Osteoblast (primary cell): ENCODE data around the gene MEX3A. TPM values are rescaled to one million over a fixed set of nuclear protein-coding genes. Genes with fewer than 3 reads are reported as not detected.

Experiments
- DNase-seq: peaks from one replicate; pipeline ENCODE4 v3.0.0; 2011; ENCODE audit warnings: low spot score, mixed read lengths; ENCODE audit not compliant: insufficient read length; ENCODE audit errors: missing footprints
- H2AFZ ChIP-seq: 2 replicates; pipeline ENCODE4 v1.6.0; 2011; ENCODE audit warnings: mild to moderate bottlenecking, low read length
- H3K27ac ChIP-seq: 2 replicates; pipeline ENCODE4 v1.5.1; 2011; ENCODE audit warnings: mild to moderate bottlenecking, low read depth, low read length, moderate library complexity
- H3K27me3 ChIP-seq: 2 replicates; pipeline ENCODE4 v1.6.0; 2012; ENCODE audit warnings: mild to moderate bottlenecking, control low read depth, inconsistent platforms, low read length, moderate library complexity; ENCODE audit not compliant: insufficient read depth
- H3K36me3 ChIP-seq: 2 replicates; pipeline ENCODE4 v1.5.1; 2011; ENCODE audit warnings: mild to moderate bottlenecking, low read length, control low read depth, moderate library complexity; ENCODE audit not compliant: insufficient read depth
- H3K4me1 ChIP-seq: 2 replicates; pipeline ENCODE4 v1.5.1; 2011; ENCODE audit warnings: mild to moderate bottlenecking, low read length, control low read depth, moderate library complexity; ENCODE audit not compliant: insufficient read depth
- H3K4me2 ChIP-seq: 2 replicates; pipeline ENCODE4 v1.6.0; 2011; ENCODE audit warnings: mild to moderate bottlenecking, low read length; ENCODE audit not compliant: insufficient read depth
- H3K4me3 ChIP-seq: fragments of 200-600 bp; sonication (generic); 3 replicates; pipeline ENCODE4 v1.5.1; 2012; ENCODE audit warnings: mild to moderate bottlenecking, low read length, inconsistent platforms; ENCODE audit not compliant: insufficient read depth
- H3K79me2 ChIP-seq: 2 replicates; pipeline ENCODE4 v1.6.0; 2012; ENCODE audit warnings: mild to moderate bottlenecking, low read length, control low read depth, inconsistent platforms; ENCODE audit not compliant: insufficient read depth
- H3K9me3 ChIP-seq: 2 replicates; pipeline ENCODE4 v1.5.1; 2011; ENCODE audit warnings: low read depth, low read length, control low read depth
- H4K20me1 ChIP-seq: 2 replicates; pipeline ENCODE4 v1.6.0; 2012; ENCODE audit warnings: mild to moderate bottlenecking, low read length, control low read depth; ENCODE audit not compliant: insufficient read depth
- total RNA-seq: library from RNA; depleted of rRNA; stranded (reverse); fragments of >200 nt; gene quantifications from 2 replicates; pipeline ENCODE4 v1.2.3, GENCODE V29; 2012
- TF ChIP-seq, protein P1 (sequence below): IDR thresholded peaks from 2 replicates; pipeline ENCODE4 v1.5.1; 2011; ENCODE audit warnings: mild to moderate bottlenecking, low read depth, low read length, moderate library complexity; ENCODE audit errors: extremely low read depth

Gene MEX3A
- total RNA-seq, 1 donor: 1.1 TPM

DNA sequence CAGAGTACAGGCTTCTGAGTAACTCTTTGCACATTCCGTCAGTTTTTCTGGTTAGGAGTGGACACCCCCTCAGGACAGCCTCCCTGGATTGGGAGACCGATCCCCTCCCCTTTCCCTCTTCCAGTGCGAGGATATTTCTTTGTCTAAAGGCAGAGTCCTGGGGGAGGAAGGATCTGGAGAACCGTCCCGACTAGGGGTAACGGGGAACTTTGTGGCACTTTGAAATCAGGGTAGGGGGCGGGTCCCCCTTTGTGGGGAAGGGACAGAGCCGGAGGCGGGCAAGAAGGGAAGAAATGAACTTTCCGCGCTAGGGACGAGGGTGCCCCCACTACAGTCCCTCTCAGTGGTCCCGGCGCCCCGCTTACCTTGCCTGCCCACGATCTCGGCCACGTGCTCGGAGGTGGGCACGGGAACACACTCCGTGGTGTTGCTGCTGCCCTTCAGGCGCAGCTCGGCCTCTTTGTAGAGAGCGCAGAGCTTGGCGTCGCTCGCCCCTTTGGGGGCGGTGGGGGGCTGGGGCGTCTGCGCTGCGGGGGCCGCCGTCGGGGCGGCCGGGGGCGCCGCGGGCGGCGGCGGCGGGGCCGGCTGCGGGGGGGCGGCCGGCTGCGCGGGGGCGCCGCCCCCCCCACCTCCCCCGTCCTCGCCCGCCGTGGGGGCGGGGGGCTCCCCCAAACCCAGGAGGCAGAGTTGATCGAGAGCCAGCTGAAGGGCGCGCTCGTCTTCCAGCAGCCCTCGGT is 917 bp downstream of the MEX3A start:
- Histone ChIP-seq H3K4me2 (peak overlapping the region; percentile 89), H2AFZ (peak overlapping the region; percentile 78), H3K27ac (no peak overlapping the region), H4K20me1 (no peaks in the 10 kb centered on the region), H3K27me3 (peaks cover 4% of the 10 kb centered on the region), H3K79me2 (no peaks in the 10 kb centered on the region), H3K4me1 (peaks cover 14% of the 10 kb centered on the region), H3K9me3 (no peaks in the 10 kb centered on the region), H3K4me3 (peak overlapping the region; percentile 88), H3K36me3 (no peaks in the 10 kb centered on the region)
- DNase-seq: peak; percentile 87
- TF ChIP-seq, protein P1, sequence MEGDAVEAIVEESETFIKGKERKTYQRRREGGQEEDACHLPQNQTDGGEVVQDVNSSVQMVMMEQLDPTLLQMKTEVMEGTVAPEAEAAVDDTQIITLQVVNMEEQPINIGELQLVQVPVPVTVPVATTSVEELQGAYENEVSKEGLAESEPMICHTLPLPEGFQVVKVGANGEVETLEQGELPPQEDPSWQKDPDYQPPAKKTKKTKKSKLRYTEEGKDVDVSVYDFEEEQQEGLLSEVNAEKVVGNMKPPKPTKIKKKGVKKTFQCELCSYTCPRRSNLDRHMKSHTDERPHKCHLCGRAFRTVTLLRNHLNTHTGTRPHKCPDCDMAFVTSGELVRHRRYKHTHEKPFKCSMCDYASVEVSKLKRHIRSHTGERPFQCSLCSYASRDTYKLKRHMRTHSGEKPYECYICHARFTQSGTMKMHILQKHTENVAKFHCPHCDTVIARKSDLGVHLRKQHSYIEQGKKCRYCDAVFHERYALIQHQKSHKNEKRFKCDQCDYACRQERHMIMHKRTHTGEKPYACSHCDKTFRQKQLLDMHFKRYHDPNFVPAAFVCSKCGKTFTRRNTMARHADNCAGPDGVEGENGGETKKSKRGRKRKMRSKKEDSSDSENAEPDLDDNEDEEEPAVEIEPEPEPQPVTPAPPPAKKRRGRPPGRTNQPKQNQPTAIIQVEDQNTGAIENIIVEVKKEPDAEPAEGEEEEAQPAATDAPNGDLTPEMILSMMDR: no peak

DNA sequence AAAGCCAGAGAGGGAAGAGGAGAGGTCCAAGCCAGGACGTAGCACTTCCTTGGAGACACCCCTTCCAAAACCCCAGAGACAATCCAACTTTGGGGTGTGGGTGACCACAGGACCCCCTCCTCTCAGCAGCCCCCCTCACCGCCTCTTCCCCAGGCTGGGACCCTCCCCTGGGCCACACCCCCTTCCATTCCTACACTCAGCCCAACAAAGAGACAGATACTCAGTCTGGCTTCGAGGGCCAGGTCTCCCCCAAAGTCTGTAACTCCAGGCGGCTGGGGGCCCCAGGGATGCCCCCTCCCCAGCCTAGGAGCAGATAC is 1.4 kb downstream of the MEX3A start:
- H4K20me1 ChIP-seq: no peaks in the 10 kb centered on the region
- peaks cover 4% of the 10 kb centered on the region for H3K27me3 ChIP-seq
- H3K36me3 ChIP-seq: no peaks in the 10 kb centered on the region
- H3K27ac ChIP-seq: no peak overlapping the region
- no peak overlapping the region for H2AFZ ChIP-seq
- DNase-seq: peak; percentile 77
- peak overlapping the region; percentile 88 for H3K4me3 ChIP-seq
- H3K9me3 ChIP-seq: no peaks in the 10 kb centered on the region
- peaks cover 14% of the 10 kb centered on the region for H3K4me1 ChIP-seq
- TF ChIP-seq, protein P1: no peak
- H3K4me2 ChIP-seq: peak overlapping the region; percentile 89
- H3K79me2 ChIP-seq: no peaks in the 10 kb centered on the region

DNA sequence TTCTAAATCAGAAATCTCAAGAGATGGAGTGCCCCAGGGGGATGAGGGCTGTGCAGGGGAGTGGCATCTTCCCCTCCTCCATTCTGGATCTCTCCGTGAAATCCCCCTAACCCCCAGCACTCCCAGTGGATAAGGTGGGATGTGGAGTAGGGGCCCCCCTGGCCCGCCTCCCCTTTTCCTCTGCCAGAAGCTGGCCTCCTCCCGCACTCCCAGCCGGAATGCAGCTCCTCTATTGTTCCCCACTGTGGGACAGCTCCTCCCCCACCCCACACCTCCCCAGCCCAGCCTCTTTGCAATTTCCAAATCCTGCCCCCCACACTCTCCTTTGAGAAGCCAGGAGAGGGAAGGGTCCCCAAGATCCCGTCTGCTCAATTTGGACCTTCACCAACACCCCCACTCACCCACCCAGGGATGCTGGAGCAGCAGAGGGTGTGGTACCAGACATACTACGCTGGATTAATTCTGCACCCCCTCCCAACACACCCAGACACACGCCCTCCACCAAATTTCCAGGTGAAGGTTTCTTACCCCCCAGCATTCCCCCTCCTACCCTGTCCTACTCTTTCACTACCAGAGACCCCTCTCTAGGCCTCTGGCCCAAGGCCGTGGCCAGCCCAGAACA is 1.9 kb downstream of the MEX3A start:
- no peaks in the 10 kb centered on the region for H4K20me1 ChIP-seq

DNA sequence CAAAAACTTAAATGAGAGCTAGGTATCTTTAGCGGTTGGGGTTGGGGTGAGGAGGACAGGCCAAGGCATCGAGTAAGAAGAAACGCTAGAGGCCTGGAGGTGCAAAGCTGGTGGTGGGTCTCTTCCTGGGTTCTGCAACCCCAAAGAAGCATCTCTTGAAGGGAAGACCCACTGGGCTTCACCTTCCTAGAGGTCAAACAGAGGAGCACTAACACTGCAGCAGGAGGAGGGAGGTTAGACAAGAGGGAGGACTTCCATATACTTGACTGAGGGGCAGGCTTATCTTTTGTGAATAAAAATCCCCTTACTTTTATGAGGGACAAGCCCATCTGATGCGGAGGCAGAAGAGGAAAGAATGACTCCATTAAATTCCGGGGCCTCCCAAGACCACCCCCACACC is 2.5 kb downstream of the MEX3A start:
- TF ChIP-seq, protein P1: no peak
- Histone ChIP-seq H3K36me3 (no peaks in the 10 kb centered on the region), H3K27me3 (peaks cover 4% of the 10 kb centered on the region), H3K4me1 (peaks cover 14% of the 10 kb centered on the region), H4K20me1 (no peaks in the 10 kb centered on the region), H3K9me3 (no peaks in the 10 kb centered on the region), H3K27ac (no peak overlapping the region), H3K79me2 (no peaks in the 10 kb centered on the region), H3K4me3 (no peak overlapping the region), H3K4me2 (no peak overlapping the region), H2AFZ (no peak overlapping the region)
- DNase-seq: peak; percentile 50

More for the DNA sequence above, 1.9 kb downstream of the MEX3A start:
- peak; percentile 81 for DNase-seq
- H3K4me2 ChIP-seq: peak overlapping the region; percentile 89
- TF ChIP-seq, protein P1: no peak
- no peaks in the 10 kb centered on the region for H3K9me3 ChIP-seq
- H3K4me1 ChIP-seq: peaks cover 14% of the 10 kb centered on the region
- H3K27ac ChIP-seq: no peak overlapping the region
- H3K36me3 ChIP-seq: no peaks in the 10 kb centered on the region
- H3K27me3 ChIP-seq: peaks cover 4% of the 10 kb centered on the region
- peak overlapping the region; percentile 88 for H3K4me3 ChIP-seq
- H2AFZ ChIP-seq: no peak overlapping the region
- no peaks in the 10 kb centered on the region for H3K79me2 ChIP-seq
